HG02981 (cell line): ENCODE measurements around the gene CRADD.
"Not testable (repeated sequence)": the region's sequence is repeated elsewhere in the genome, so short reads cannot be mapped to it uniquely, and the experiment has no call there.

Source experiments
- ATAC-seq: cut with Tn5 transposase; IDR thresholded peaks from one replicate; pipeline ENCODE4 v1.9.1; 2021; ENCODE audit warnings: mild to moderate bottlenecking, moderate library complexity; ENCODE audit not compliant: unreplicated experiment

The CRADD gene

GRCh38 chr12:93705237-93705636 lies 28.1 kb downstream of the CRADD start:
- ATAC-seq: no peak

- no peak for ATAC-seq
Measured at GRCh38 chr12:93706387-93706786, 29.2 kb downstream of the CRADD start.

GRCh38 chr12:93706824-93707223 lies 29.6 kb downstream of the CRADD start:
- no peak for ATAC-seq

- no peak for ATAC-seq
Measured at GRCh38 chr12:93707836-93708235, 30.7 kb downstream of the CRADD start.

GRCh38 chr12:93708952-93709351 lies 31.8 kb downstream of the CRADD start:
- ATAC-seq: no peak

- ATAC-seq: no peak
Measured at GRCh38 chr12:93709386-93709785, 32.2 kb downstream of the CRADD start.

- ATAC-seq: no peak
Measured at GRCh38 chr12:93710574-93710926, 33.4 kb downstream of the CRADD start.

- not testable (repeated sequence) for ATAC-seq
Measured at GRCh38 chr12:93711502-93711901, 34.3 kb downstream of the CRADD start.

- no peak for ATAC-seq
Measured at GRCh38 chr12:93712200-93712599, 35.0 kb downstream of the CRADD start.

- no peak for ATAC-seq
Measured at GRCh38 chr12:93713060-93713459, 35.9 kb downstream of the CRADD start.

GRCh38 chr12:93713800-93714199 lies 36.6 kb downstream of the CRADD start:
- ATAC-seq: no peak

GRCh38 chr12:93714382-93714781 lies 37.2 kb downstream of the CRADD start:
- no peak for ATAC-seq

GRCh38 chr12:93719710-93720109 lies 42.5 kb downstream of the CRADD start:
- ATAC-seq: no peak

GRCh38 chr12:93720559-93720958 lies 43.4 kb downstream of the CRADD start:
- no peak for ATAC-seq

- no peak for ATAC-seq
Measured at GRCh38 chr12:93722179-93722578, 45.0 kb downstream of the CRADD start.

- ATAC-seq: no peak
Measured at GRCh38 chr12:93722835-93723567, 45.8 kb downstream of the CRADD start.

GRCh38 chr12:93723568-93723930 lies 46.4 kb downstream of the CRADD start:
- no peak for ATAC-seq

- no peak for ATAC-seq
Measured at GRCh38 chr12:93725531-93725930, 48.4 kb downstream of the CRADD start.

GRCh38 chr12:93727195-93727811 lies 50.1 kb downstream of the CRADD start:
- peak; percentile 85 for ATAC-seq

- ATAC-seq: no peak
Measured at GRCh38 chr12:93727911-93728310, 50.7 kb downstream of the CRADD start.

- ATAC-seq: no peak
Measured at GRCh38 chr12:93729934-93730333, 52.8 kb downstream of the CRADD start.

- ATAC-seq: no peak
Measured at GRCh38 chr12:93733358-93733757, 56.2 kb downstream of the CRADD start.

GRCh38 chr12:93733928-93734327 lies 56.8 kb downstream of the CRADD start:
- ATAC-seq: no peak
